T-helper 17 cell (primary cell): ENCODE measurements around the gene OR2S2. TPM values are rescaled to one million over a fixed set of nuclear protein-coding genes. Genes with fewer than 3 reads are reported as not detected.

Experiments used
- ATAC-seq: fragments of 150-1000 bp; cut with Tn5 transposase; 2 replicates; pipeline ENCODE4 v1.10.0; 2021; ENCODE audit warnings: mild to moderate bottlenecking, moderate library complexity
- DNase-seq, 3 donors: peaks; one replicate each; pipeline versions ENCODE4 v3.0.0 to v3.0.0-alpha.2; 2020 to 2021
- H3K9me3 ChIP-seq: one replicate; pipeline ENCODE4 v1.7.0; 2013; ENCODE audit warnings: low read length, mild to moderate bottlenecking; ENCODE audit not compliant: control insufficient read depth, poor library complexity, severe bottlenecking
- H3K27ac Mint-ChIP-seq: one replicate; pipeline ENCODE4 v1.8.0; 2022; ENCODE audit warnings: mild to moderate bottlenecking, moderate library complexity, mixed read lengths
- H3K27me3 Mint-ChIP-seq: one replicate; pipeline ENCODE4 v1.8.0; 2022; ENCODE audit warnings: mixed read lengths
- H3K36me3 Mint-ChIP-seq: one replicate; pipeline ENCODE4 v1.8.0; 2022; ENCODE audit warnings: low read depth, mixed read lengths
- H3K4me1 Mint-ChIP-seq: one replicate; pipeline ENCODE4 v1.8.0; 2022; ENCODE audit warnings: mild to moderate bottlenecking, mixed read lengths
- H3K4me3 Mint-ChIP-seq: one replicate; pipeline ENCODE4 v1.8.0; 2022; ENCODE audit warnings: mild to moderate bottlenecking, moderate library complexity, mixed read lengths
- total RNA-seq, 4 donors: library from RNA in 2 of 4; stranded (reverse) in 2 of 4; gene quantifications; one replicate each; pipeline ENCODE4 v1.2.3 and lab custom pipeline; 2022 to 2026

OR2S2 gene
- total RNA-seq, 2 donors from 2014 or later, result not detected

- ATAC-seq (no peak), DNase-seq (no peak)
- Mint-ChIP-seq H3K27ac (no peak overlapping the region), H3K4me3 (no peak overlapping the region), H3K36me3 (no peaks in the 10 kb centered on the region), H3K27me3 (peaks cover 27% of the 10 kb centered on the region), H3K4me1 (peaks cover 15% of the 10 kb centered on the region)
- no peaks in the 10 kb centered on the region for H3K9me3 ChIP-seq
These were observed 5.3 kb downstream of the OR2S2 start for GRCh38 chr9:35952526-35953191.

- no peak overlapping the region for H3K4me3 Mint-ChIP-seq
- DNase-seq (no peak), ATAC-seq (no peak)
- peaks cover 18% of the 10 kb centered on the region for H3K27me3 Mint-ChIP-seq
- H3K9me3 ChIP-seq, result no peaks in the 10 kb centered on the region
- H3K27ac Mint-ChIP-seq, result no peak overlapping the region
- no peaks in the 10 kb centered on the region for H3K36me3 Mint-ChIP-seq
- peaks cover 15% of the 10 kb centered on the region for H3K4me1 Mint-ChIP-seq
These were observed 6.2 kb downstream of the OR2S2 start for GRCh38 chr9:35951736-35952135.

DNA sequence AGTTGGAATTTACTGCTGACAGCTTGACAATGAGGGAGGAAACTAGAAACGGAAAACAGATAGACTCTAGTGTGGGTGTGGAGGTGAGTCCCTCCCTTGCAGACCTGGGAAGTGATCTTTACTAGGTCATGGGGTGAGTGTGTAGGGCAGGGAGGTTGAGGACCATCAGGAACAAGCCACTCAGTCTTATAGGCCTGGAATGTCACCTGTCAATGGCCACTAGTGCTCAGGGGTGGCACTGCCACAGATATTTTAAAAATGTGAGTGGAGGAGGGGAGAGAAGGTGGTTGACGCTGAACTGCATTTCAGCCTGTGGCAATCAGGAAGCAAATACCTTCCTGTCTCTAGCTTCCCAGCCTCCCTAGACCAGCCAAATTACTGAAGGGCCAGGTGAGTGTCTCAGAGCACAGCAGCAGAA, 9.0 kb downstream of the OR2S2 start:
- peak overlapping the region; percentile 21 for H3K4me3 Mint-ChIP-seq

GRCh38 chr9:35948451-35948850, 9.5 kb downstream of the OR2S2 start:
- no peak overlapping the region for H3K4me3 Mint-ChIP-seq
- ATAC-seq (no peak), DNase-seq (no peak)
- peaks cover 6% of the 10 kb centered on the region for H3K27me3 Mint-ChIP-seq
- no peaks in the 10 kb centered on the region for H3K36me3 Mint-ChIP-seq
- H3K27ac Mint-ChIP-seq, result no peak overlapping the region
- H3K4me1 Mint-ChIP-seq, result peaks cover 21% of the 10 kb centered on the region
- H3K9me3 ChIP-seq, result no peaks in the 10 kb centered on the region

More for the DNA sequence above, 9.0 kb downstream of the OR2S2 start:
- no peaks in the 10 kb centered on the region for H3K9me3 ChIP-seq
- Mint-ChIP-seq H3K27ac (peak overlapping the region; percentile 61), H3K27me3 (peaks cover 6% of the 10 kb centered on the region), H3K4me1 (peaks cover 19% of the 10 kb centered on the region), H3K36me3 (no peaks in the 10 kb centered on the region)
- ATAC-seq (peak; percentile 21), DNase-seq (no peak)

GRCh38 chr9:35945341-35946018, 12.5 kb downstream of the OR2S2 start:
- peak; percentile 39 to 59 (median 48) for DNase-seq
- peak overlapping the region; percentile 66 for H3K4me3 Mint-ChIP-seq
- H3K27me3 Mint-ChIP-seq, result no peaks in the 10 kb centered on the region
- peaks cover 39% of the 10 kb centered on the region for H3K4me1 Mint-ChIP-seq
- H3K36me3 Mint-ChIP-seq, result no peaks in the 10 kb centered on the region
- H3K27ac Mint-ChIP-seq, result peak overlapping the region; percentile 56
- H3K9me3 ChIP-seq, result no peaks in the 10 kb centered on the region
- peak; percentile 79 for ATAC-seq

DNA sequence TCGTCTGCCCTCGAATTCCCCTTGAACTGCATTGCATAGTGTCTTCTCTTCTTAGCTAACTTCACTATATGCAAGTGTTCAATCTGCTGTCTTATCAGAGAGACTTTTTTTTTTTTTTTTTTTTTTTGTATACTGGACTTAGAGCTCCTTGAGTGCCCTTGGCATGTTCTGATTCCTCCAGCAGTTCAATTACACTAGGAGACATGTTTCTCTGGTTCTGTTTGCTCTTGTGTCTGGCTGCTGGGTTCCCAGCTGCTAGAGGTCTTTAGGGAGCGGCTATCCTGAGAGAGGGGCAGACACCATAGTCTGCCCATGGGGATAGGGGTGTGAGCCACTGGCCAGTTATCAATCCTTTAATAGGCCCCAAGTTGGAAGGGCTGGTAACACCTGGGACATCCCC, 13.1 kb downstream of the OR2S2 start:
- Mint-ChIP-seq H3K4me3 (no peak overlapping the region), H3K27ac (no peak overlapping the region), H3K36me3 (no peaks in the 10 kb centered on the region), H3K4me1 (peaks cover 45% of the 10 kb centered on the region), H3K27me3 (no peaks in the 10 kb centered on the region)
- DNase-seq, result no peak
- no peak for ATAC-seq
- no peaks in the 10 kb centered on the region for H3K9me3 ChIP-seq

GRCh38 chr9:35944173-35944572, 13.8 kb downstream of the OR2S2 start:
- Mint-ChIP-seq H3K27me3 (no peaks in the 10 kb centered on the region), H3K4me1 (peaks cover 46% of the 10 kb centered on the region), H3K27ac (no peak overlapping the region), H3K36me3 (no peaks in the 10 kb centered on the region), H3K4me3 (no peak overlapping the region)
- no peak for ATAC-seq
- DNase-seq, result no peak
- H3K9me3 ChIP-seq, result no peaks in the 10 kb centered on the region

GRCh38 chr9:35942286-35942685, 15.7 kb downstream of the OR2S2 start:
- Mint-ChIP-seq H3K4me1 (peaks cover 51% of the 10 kb centered on the region), H3K36me3 (no peaks in the 10 kb centered on the region), H3K4me3 (peak overlapping the region; percentile 36), H3K27me3 (no peaks in the 10 kb centered on the region), H3K27ac (peak overlapping the region; percentile 61)
- ATAC-seq (no peak), DNase-seq (no peak)
- H3K9me3 ChIP-seq, result no peaks in the 10 kb centered on the region

DNA sequence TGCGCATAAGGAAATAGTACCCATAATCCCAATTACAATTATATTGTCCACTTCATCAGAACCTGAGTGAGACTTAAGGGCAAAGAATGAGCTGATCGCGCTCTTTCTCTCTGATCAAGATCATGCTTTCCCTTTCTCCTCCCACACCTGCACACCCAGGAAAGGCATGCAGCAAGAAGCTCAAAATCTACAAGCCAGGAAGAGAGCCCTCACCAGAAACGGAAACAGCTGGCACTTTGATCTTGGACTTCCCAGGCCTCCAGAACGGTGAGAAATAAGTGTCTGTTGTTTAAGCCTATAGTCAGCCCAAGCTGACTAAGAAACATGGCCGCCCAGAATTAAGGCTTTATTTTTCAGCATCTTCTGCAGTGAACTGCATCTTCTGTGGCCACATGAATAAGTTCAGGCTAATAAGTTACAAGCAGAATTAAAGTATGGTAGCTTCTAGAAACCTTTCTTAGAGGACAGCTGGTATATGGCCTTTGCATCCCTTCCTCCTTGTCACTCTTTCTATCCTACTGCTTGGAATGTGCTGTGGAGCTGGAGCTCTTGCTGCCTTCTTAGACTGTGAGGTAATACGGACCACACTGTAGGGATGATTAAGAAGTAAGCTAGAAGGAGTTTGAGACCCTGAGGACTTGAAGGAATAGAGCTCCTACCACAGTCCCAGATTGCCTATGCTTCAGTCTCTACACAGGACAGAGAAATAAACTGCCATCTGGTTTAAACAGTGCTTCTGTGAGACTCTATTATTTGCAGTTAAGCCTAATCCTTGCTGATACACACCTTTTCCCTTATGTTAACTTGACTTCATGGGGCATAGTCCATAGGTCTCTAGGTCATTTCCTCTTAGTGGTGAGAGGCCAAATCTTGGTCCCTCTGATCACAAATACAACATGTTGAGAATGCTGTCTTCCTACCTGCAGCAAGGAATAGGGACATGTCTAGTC, 17.2 kb downstream of the OR2S2 start:
- DNase-seq (no peak), ATAC-seq (peak; percentile 80)
- H3K27ac Mint-ChIP-seq, result peak overlapping the region; percentile 61
- no peaks in the 10 kb centered on the region for H3K27me3 Mint-ChIP-seq
- peak overlapping the region; percentile 72 for H3K4me3 Mint-ChIP-seq
- H3K36me3 Mint-ChIP-seq, result no peaks in the 10 kb centered on the region
- peaks cover 3% of the 10 kb centered on the region for H3K9me3 ChIP-seq
- peaks cover 49% of the 10 kb centered on the region for H3K4me1 Mint-ChIP-seq

DNA sequence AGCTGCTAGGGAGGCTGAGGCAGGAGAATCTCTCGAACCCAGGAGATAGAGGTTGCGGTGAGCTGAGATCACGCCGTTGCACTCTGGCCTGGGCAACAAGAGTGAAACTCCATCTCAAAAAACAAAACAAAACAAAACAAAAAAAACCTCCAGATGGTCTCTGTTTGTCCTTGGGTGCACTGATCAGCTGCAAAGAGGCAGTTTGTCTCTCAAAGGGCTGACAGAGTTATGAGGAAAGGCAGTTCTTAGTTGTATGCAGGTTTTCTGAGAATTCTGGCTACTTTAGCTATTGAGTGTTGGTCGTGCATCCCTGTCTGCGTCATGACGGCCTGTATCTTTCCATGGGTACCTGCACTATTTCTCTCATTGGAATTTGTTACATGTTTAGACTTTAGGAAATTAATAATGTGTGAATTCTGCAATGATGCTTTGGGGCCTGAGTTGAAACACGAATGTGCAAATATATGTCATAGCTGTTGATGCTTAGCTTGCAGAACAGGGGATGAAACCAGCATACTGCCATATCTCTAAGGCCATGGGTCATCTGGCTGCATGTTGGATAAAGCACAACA, 18.2 kb downstream of the OR2S2 start:
- Mint-ChIP-seq H3K4me3 (peak overlapping the region; percentile 72), H3K4me1 (peaks cover 46% of the 10 kb centered on the region), H3K36me3 (no peaks in the 10 kb centered on the region), H3K27me3 (no peaks in the 10 kb centered on the region), H3K27ac (no peak overlapping the region)
- ATAC-seq (no peak), DNase-seq (no peak)
- H3K9me3 ChIP-seq, result peaks cover 3% of the 10 kb centered on the region

DNA sequence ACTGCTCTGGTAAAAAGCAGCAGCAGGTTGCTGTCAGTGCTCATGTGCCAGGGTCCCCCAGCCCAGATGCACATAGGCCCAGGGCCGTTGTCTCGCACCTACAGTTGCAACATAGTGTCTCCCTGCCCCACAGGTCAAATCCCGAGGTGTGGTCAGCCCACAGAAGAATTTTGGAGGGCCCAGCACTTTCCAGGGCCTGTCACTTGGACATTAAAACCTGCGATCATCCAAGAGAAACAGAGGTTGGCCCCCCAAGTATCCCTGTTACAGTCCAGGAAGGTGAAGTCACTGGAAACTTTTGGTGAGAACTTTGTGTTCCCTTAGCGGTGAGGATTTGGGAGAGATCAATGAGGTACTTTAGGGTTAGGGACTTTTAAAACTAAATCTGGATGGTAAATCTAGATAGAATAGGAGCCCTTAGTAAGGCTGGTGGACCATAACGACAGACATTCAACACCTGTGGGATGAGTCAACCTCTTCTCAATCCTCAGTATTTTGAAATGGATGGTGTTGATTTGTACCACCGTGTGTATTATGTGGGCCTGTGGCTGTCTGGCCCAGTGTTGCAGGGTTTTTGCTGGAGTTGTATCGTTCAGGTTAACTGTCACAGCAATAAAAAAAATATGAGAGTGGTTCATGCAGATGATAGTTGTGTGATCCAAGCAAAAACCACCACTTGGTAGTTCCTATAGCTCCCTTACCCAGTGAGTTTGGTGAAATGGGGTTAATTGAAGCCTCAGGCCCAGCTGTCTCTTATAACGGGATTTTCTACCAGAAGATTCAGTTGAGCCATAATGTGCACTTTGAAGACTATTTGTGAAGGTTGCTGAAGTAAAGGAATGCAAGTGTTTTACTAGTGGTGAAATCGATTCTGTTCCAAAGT, 19.2 kb downstream of the OR2S2 start:
- no peak for ATAC-seq
- H3K9me3 ChIP-seq, result peaks cover 3% of the 10 kb centered on the region
- Mint-ChIP-seq H3K4me1 (peaks cover 41% of the 10 kb centered on the region), H3K4me3 (peak overlapping the region; percentile 41), H3K27me3 (no peaks in the 10 kb centered on the region), H3K36me3 (no peaks in the 10 kb centered on the region), H3K27ac (no peak overlapping the region)
- DNase-seq, result no peak

DNA sequence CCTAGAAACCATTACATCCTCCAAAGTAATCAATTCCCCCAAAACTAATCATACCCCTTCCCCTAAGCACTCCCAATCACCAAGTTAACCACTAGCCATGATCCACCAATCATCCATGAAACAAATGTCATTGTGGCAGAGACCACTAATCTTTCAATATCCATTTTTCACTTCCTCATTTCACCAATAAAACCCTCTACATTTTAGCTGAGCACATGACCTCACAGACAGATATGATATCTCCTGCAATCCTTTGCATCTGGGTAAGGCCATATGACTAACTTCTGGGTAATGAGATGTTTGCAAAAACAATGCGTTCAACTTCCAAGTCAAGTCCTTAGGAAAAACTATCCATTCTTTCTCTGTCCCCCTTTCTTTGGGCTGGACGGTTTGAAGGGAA, 20.7 kb downstream of the OR2S2 start:
- Mint-ChIP-seq H3K4me1 (peaks cover 43% of the 10 kb centered on the region), H3K27me3 (no peaks in the 10 kb centered on the region), H3K27ac (no peak overlapping the region), H3K4me3 (no peak overlapping the region), H3K36me3 (no peaks in the 10 kb centered on the region)
- no peak for DNase-seq
- H3K9me3 ChIP-seq, result peaks cover 3% of the 10 kb centered on the region
- ATAC-seq, result no peak
